ENCODE measurements around the gene SLC26A1. TPM values are rescaled to one million over a fixed set of nuclear protein-coding genes. Genes with fewer than 3 reads are reported as not detected.

SLC26A1 gene
- total RNA-seq, 1 experiment from 2014 or later, result 0.09 TPM

- Histone ChIP-seq H3K23me2 (ENCODE audit: insufficient read length, low read depth, low read length, poor library complexity, severe bottlenecking) (no peaks in the 10 kb centered on the region), H3K9ac (ENCODE audit: extremely low read depth, insufficient read length, low read length) (no peak overlapping the region), H2BK5ac (ENCODE audit: insufficient read length, low read length) (no peak overlapping the region), H3T11ph (ENCODE audit: low read length) (no peak overlapping the region), H3K4me2 (ENCODE audit: insufficient read depth, insufficient read length, low read length) (no peak overlapping the region), H2BK20ac (ENCODE audit: low read depth, low read length, poor library complexity, severe bottlenecking) (no peak overlapping the region), H4K91ac (ENCODE audit: insufficient read length, low read depth, low read length) (no peak overlapping the region), H3K4me1 (ENCODE audit: insufficient read depth, low read length) (no peaks in the 10 kb centered on the region), H3K14ac (ENCODE audit: insufficient read depth, low read length) (no peak overlapping the region; the same call in 1 of the 2 replicates), H2AK5ac (ENCODE audit: insufficient read length, low read length) (no peak overlapping the region), H3K79me1 (ENCODE audit: insufficient read depth, low read depth, low read length, poor library complexity, severe bottlenecking) (no peaks in the 10 kb centered on the region), H2BK15ac (ENCODE audit: low read depth, low read length) (no peak overlapping the region), H4K20me1 (ENCODE audit: control insufficient read depth, insufficient read depth, insufficient read length) (no peaks in the 10 kb centered on the region), H3K79me2 (ENCODE audit: insufficient read depth, low read length) (no peaks in the 10 kb centered on the region), H3K23ac (ENCODE audit: insufficient read length, low read depth, low read length) (no peak overlapping the region), H2BK120ac (ENCODE audit: low read depth, low read length, poor library complexity, severe bottlenecking) (no peak overlapping the region), H2AFZ (ENCODE audit: low read length) (no peak overlapping the region), H4K8ac (replicated peaks; ENCODE audit: insufficient read length, low read depth, low read length) (no peak overlapping the region), H2BK12ac (ENCODE audit: insufficient read length, low read depth, low read length) (no peak overlapping the region), H3K4ac (ENCODE audit: low read depth, low read length) (no peak overlapping the region), H3K56ac (ENCODE audit: insufficient read length, low read depth, low read length) (no peak overlapping the region), H3K27me3 (ENCODE audit: insufficient read depth, low read length) (no peaks in the 10 kb centered on the region), H3K18ac (ENCODE audit: insufficient read length, low read depth, low read length) (no peak overlapping the region), H4K5ac (ENCODE audit: insufficient read length, low read depth, low read length) (no peak overlapping the region), H3K9me3 (ENCODE audit: control insufficient read depth, low read depth, low read length) (no peaks in the 10 kb centered on the region), H3K27ac (ENCODE audit: insufficient read length, low read depth, low read length) (no peak overlapping the region)
- Mint-ChIP-seq H3K27me3 (ENCODE audit: low read depth) (no peaks in the 10 kb centered on the region), H3K27ac (no peak overlapping the region; a peak in 1 of 7 replicates), H3K9me3 (no peaks in the 10 kb centered on the region), H3K4me3 (no peak overlapping the region), H3K36me3 (ENCODE audit: insufficient read depth in 1 of 3, low read depth in 3 of 3) (no peaks in the 10 kb centered on the region), H3K4me1 (no peaks in the 10 kb centered on the region)
- TF ChIP-seq CTCF (conservative IDR thresholded peaks at IDR 0.05), result no peak
- no peak for DNase-seq
- no CpG with 5 or more reads among the region's 35 CpGs for WGBS (ENCODE audit: extremely low coverage, insufficient read length, low lambda C conversion rate)
These were observed 40.8 kb upstream of the SLC26A1 start for GRCh38 chr4:1033840-1034551.

Measured in H9 (cell line).